GM19099 (cell line): Measurements from ENCODE around the gene ESYT2.

Source experiments
- POLR2A ChIP-seq: IDR thresholded peaks from 3 replicates; pipeline ENCODE4 v1.6.1; 2011; ENCODE audit warnings: low read depth; ENCODE audit not compliant: insufficient read length; ENCODE audit errors: extremely low read depth

ESYT2 gene

GRCh38 chr7:158702196-158702595 lies 127.1 kb downstream of the ESYT2 start:
- no peak for TF ChIP-seq POLR2A

- TF ChIP-seq POLR2A: no peak
Measured at GRCh38 chr7:158700008-158700407, 129.3 kb downstream of the ESYT2 start.

- TF ChIP-seq POLR2A: no peak
Measured at GRCh38 chr7:158699341-158699740, 130.0 kb downstream of the ESYT2 start.

DNA sequence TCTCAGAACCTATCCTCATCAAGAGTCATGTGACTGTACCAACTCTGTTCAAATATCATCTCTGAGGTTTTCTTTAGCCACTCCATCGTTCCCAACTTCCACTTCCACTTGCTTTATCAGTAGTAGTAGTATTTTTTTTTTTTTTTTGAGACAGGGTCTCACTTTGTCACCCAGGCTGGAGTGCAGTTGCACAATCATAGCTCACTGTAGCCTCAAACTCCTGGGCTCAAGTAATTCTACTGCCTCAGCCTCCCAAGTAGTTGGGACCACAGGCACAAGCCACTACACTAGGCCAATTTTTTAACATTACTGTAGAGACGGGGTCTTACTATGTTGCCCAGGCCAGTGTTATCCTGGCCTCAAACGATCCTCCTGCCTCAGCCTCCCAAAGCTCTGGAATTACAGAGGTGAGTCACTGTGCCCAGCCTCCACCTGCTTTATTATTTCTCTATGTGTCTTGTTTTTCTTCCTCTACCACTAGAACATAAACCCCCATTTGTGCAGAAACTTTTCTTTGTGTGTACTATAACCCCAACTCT lies 130.6 kb downstream of the ESYT2 start:
- no peak for TF ChIP-seq POLR2A

GRCh38 chr7:158695726-158696452 lies 133.4 kb downstream of the ESYT2 start:
- no peak for TF ChIP-seq POLR2A

- TF ChIP-seq POLR2A: no peak
Measured at GRCh38 chr7:158695056-158695455, 134.3 kb downstream of the ESYT2 start.

DNA sequence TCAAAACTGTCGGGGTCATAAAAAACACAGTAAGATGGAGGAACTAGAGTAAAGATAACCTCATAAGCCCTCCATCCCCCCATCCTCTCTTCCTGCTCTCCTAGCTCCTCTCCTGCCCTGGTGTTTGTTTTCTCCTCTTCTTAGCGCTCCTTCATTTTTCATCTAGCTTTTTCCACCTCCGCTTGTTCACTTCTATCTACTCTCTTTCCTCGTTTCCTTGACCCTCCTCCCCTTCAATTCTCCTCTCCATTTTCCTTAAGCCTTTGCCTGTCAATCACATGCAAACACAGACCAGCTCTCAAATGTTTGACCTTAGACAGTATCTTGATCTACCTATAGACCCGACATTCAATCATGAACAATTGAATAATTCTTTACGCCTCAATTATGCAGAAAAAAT lies 134.7 kb downstream of the ESYT2 start:
- no peak for TF ChIP-seq POLR2A

DNA sequence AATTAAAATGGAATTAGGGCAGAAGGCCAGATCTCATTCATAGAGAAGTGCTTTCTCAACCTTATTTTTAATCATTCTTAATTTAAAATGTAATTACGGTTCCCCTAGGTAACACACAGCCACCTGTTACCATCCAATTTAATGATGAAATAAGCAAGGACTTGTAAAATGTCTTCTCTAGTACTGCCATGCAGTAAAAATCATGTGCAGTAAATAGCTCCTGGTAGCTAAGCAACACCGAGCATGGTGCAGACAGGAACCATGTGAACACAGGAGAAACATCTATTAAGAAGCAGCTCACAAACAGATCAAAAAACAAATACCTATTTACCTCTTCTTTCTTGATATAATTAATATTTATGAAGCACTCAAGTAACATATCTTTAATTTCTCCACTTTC lies 139.8 kb downstream of the ESYT2 start:
- TF ChIP-seq POLR2A: no peak

DNA sequence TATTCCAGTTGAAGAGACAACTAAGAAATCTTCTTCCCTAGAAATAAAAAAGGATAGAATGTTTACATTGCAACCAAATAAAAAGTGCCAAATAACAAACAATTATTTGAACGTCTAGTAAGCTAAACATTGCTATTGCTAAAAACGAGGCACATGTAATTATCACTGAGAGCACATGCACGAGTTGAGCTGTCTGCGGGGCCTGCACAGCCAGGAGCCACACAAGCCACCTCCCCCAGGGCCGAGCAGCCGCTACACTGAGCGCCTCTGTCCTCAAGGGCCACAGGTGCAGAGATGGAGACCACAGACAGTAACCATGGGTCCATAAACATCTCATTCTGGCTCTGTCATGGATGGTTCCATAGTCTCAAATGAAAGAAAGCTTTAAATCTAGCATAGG lies 141.9 kb downstream of the ESYT2 start:
- TF ChIP-seq POLR2A: no peak

DNA sequence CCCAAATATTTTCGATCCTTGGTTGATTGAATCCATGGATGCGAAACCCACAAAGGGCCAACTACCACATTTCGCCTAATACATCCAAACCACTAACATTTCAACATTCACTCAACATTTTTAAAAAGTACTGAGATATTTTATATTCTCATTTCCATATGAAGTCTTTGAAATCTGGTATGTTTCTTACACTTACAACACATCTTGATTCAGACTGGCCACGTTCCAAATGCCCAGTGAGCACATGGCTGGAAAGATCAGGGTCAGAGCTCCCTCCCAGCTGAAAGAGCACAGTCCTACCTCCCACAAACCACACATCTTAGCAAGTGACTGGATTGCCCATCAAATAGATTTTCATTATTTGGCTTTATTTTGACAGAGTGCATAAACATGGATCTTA lies 143.6 kb downstream of the ESYT2 start:
- no peak for TF ChIP-seq POLR2A

GRCh38 chr7:158684329-158684728 lies 145.0 kb downstream of the ESYT2 start:
- TF ChIP-seq POLR2A: no peak

DNA sequence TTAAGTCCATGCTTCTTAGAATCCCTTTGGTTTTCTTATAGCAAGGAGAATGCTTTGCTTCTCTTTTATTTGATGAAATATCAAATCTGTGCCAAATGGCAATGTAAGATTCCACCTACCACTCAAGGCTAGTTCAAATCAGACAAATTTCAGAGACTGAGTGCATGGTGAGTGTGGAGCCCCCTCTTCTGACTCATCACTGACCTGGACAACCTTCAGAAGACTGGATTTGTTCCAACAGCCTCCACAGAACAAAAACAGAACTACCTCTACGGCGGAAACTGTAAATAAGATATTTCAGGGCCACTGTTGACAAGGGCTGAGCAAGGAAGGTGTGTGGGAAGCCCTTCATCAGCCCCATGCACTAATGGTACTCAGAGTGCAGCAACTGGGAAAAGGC lies 145.8 kb downstream of the ESYT2 start:
- no peak for TF ChIP-seq POLR2A

- no peak for TF ChIP-seq POLR2A
Measured at GRCh38 chr7:158682456-158682855, 146.9 kb downstream of the ESYT2 start.
